ENCODE measurements around the gene CDIP1.

The CDIP1 gene

GRCh38 chr16:4461250-4462085, 77.1 kb downstream of the CDIP1 start:
- TF ChIP-seq CTCF (IDR thresholded peaks at IDR 0.05; ENCODE audit: low read length, missing control alignments): no peak
- H3K4me3 ChIP-seq (replicated peaks; ENCODE audit: low read depth, low read length): no peak overlapping the region
- DNase-seq (ENCODE audit: low read depth): no peak

GRCh38 chr16:4460936-4461249, 77.7 kb downstream of the CDIP1 start:
- H3K4me3 ChIP-seq (replicated peaks; ENCODE audit: low read depth, low read length): no peak overlapping the region
- TF ChIP-seq CTCF (IDR thresholded peaks at IDR 0.05; ENCODE audit: low read length, missing control alignments): no peak
- DNase-seq (ENCODE audit: low read depth): no peak
